Gastroesophageal sphincter (tissue), 3 donors: ENCODE measurements around the gene SOX5.

ENCODE experiments used
- CTCF ChIP-seq, 4 experiments: fragments of 200-600 bp in 2 of 4; fragments of 450-650 bp in 2 of 4; sonication (generic) in 1 of 4; IDR thresholded peaks; one replicate each; pipeline ENCODE4 v1.5.1; 2017 to 2019; ENCODE audit warnings: antibody characterized with exemption in 4 of 4, mild to moderate bottlenecking in 2 of 4, moderate library complexity in 2 of 4
- EP300 ChIP-seq: sonication (generic); formaldehyde crosslinking; IDR thresholded peaks from one replicate; pipeline ENCODE4 v1.6.1; 2017; ENCODE audit warnings: antibody characterized with exemption, mild to moderate bottlenecking
- POLR2A ChIP-seq, 2 donors: fragments of 450-650 bp; IDR thresholded peaks; one replicate each; pipeline ENCODE4 v1.6.1; 2017; ENCODE audit warnings: antibody characterized with exemption in 2 of 2, mild to moderate bottlenecking in 2 of 2, moderate library complexity in 1 of 2
- POLR2AphosphoS5 ChIP-seq: sonication (generic); formaldehyde crosslinking; IDR thresholded peaks from one replicate; pipeline ENCODE4 v1.6.1; 2017; ENCODE audit warnings: antibody characterized with exemption

DNA sequence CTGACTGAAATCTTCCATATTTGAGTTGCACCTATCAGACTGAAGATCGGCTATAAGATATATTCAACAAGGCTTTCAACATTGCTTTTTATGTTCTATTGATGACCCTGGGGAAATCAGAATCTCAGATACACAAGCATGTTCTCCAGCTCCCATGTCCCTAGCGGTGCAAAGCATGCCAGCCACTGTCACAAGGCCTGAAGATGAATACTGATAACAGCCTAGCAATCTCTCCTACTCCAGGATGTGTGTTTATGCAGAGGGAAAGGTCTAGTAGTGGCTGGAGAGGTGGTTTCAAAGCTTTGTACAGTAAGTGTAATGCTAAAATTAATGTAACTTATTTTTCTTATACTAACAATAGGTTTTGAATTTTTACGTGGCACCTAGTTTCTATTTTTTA is 64.6 kb downstream of the SOX5 start:
- TF ChIP-seq CTCF (IDR thresholded peaks at IDR 0.05): no peak
- no peak for TF ChIP-seq POLR2A (IDR thresholded peaks at IDR 0.05)
- TF ChIP-seq POLR2AphosphoS5: no peak
- TF ChIP-seq EP300: no peak
